ENCODE measurements around the gene CPNE6. TPM values are rescaled to one million over a fixed set of nuclear protein-coding genes. Genes with fewer than 3 reads are reported as not detected.

Gene CPNE6
- total and polyA plus RNA-seq, 2 of the 13 experiments (the other 11 are each of a cell fraction or from before 2014, with no cell fraction given) = not detected

GRCh38 chr14:24037658-24038037 is 33.7 kb upstream of the CPNE6 start (continued):
- TF ChIP-seq ARID4A (CRISPR knock-in tag; IDR thresholded peaks at IDR 0.05; ENCODE audit: borderline replicate concordance) (no peak), STAT5B (CRISPR knock-in tag; IDR thresholded peaks at IDR 0.05) (no peak), E2F2 (CRISPR knock-in tag; IDR thresholded peaks at IDR 0.05; ENCODE audit: borderline replicate concordance) (no peak), ZNF792 (CRISPR knock-in tag; IDR thresholded peaks at IDR 0.05) (no peak), ZFP36L2 (CRISPR knock-in tag; IDR thresholded peaks at IDR 0.05) (no peak), ZNF3 (CRISPR knock-in tag; IDR thresholded peaks at IDR 0.05) (no peak), CENPT (CRISPR knock-in tag; IDR thresholded peaks at IDR 0.05; ENCODE audit: low read depth) (no peak), KLF11 (CRISPR knock-in tag; IDR thresholded peaks at IDR 0.05) (no peak), ZNF776 (CRISPR knock-in tag; IDR thresholded peaks at IDR 0.05) (no peak), EP300 (IDR thresholded peaks at IDR 0.05; ENCODE audit: low read depth in 2 of 2, low read length in 2 of 2) (no peak), EP300 (CRISPR knock-in tag; IDR thresholded peaks at IDR 0.05; ENCODE audit: borderline replicate concordance) (no peak), ZNF143 (CRISPR knock-in tag; IDR thresholded peaks at IDR 0.05) (no peak; the same call in 1 of the 2 replicates), ZNF678 (CRISPR knock-in tag; IDR thresholded peaks at IDR 0.05) (no peak), ZBTB14 (CRISPR knock-in tag; IDR thresholded peaks at IDR 0.05) (no peak), ZNF326 (CRISPR knock-in tag; IDR thresholded peaks at IDR 0.05; ENCODE audit: borderline replicate concordance) (no peak), ZNF572 (CRISPR knock-in tag; IDR thresholded peaks at IDR 0.05) (no peak), ZNF780A (CRISPR knock-in tag; IDR thresholded peaks at IDR 0.05) (no peak), CAMTA2 (CRISPR knock-in tag; IDR thresholded peaks at IDR 0.05; ENCODE audit: borderline replicate concordance) (no peak), ZFP1 (CRISPR knock-in tag; IDR thresholded peaks at IDR 0.05) (no peak), ZNF234 (CRISPR knock-in tag; conservative IDR thresholded peaks at IDR 0.05) (no peak), THAP11 (CRISPR knock-in tag; IDR thresholded peaks at IDR 0.05) (no peak), HNF1B (CRISPR knock-in tag; IDR thresholded peaks at IDR 0.05) (no peak), ZNF510 (CRISPR knock-in tag; IDR thresholded peaks at IDR 0.05; ENCODE audit: low read depth) (no peak)
- TF ChIP-seq, protein P1, sequence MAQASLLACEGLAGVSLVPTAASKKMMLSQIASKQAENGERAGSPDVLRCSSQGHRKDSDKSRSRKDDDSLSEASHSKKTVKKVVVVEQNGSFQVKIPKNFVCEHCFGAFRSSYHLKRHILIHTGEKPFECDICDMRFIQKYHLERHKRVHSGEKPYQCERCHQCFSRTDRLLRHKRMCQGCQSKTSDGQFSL (CRISPR knock-in tag; IDR thresholded peaks at IDR 0.05) = no peak
- TF ChIP-seq, protein P2, sequence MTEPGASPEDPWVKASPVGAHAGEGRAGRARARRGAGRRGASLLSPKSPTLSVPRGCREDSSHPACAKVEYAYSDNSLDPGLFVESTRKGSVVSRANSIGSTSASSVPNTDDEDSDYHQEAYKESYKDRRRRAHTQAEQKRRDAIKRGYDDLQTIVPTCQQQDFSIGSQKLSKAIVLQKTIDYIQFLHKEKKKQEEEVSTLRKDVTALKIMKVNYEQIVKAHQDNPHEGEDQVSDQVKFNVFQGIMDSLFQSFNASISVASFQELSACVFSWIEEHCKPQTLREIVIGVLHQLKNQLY (CRISPR knock-in tag; IDR thresholded peaks at IDR 0.05) = no peak

Data from HepG2 (cell line).